GM12878 (cell line): ENCODE data around the gene VCAM1. TPM values are rescaled to one million over a fixed set of nuclear protein-coding genes. Genes with fewer than 3 reads are reported as not detected.
"Not testable (repeated sequence)": the region's sequence is repeated elsewhere in the genome, so short reads cannot be mapped to it uniquely, and the experiment has no call there.

Source experiments
- ATAC-seq: fragments of 200-7000 bp; cut with Tn5 transposase; 3 replicates; pipeline ENCODE4 v1.9.1; 2020; ENCODE audit warnings: mild to moderate bottlenecking, moderate library complexity
- BruUV-seq: library from RNA; stranded (reverse); fragments of 400-500 nt; replicated peaks from 2 replicates; lab custom pipeline; 2021; lab: Mats Ljungman, UMichigan
- CTCF ChIA-PET: fragments of 300-600 bp; sonication (Branson Sonifier 250); formaldehyde crosslinking; extraction: SDS; loops from one replicate; lab custom pipeline; 2021; ENCODE audit warnings: inconsistent platforms; lab: Yijun Ruan, JAX
- POLR2A ChIA-PET: fragments of 350-600 bp; formaldehyde crosslinking; extraction: SDS; loops from one replicate; lab custom pipeline; 2021; ENCODE audit warnings: inconsistent platforms; lab: Charles Lee
- RAD21 ChIA-PET: fragments of 300-600 bp; sonication (Branson Sonifier 250); formaldehyde crosslinking; loops from one replicate; lab custom pipeline; 2023; ENCODE audit warnings: antibody characterized with exemption; ENCODE audit not compliant: unreplicated experiment; lab: Charles Lee
- SMC1A ChIA-PET: fragments of 300-600 bp; sonication (Branson Sonifier 250); formaldehyde crosslinking; loops from one replicate; lab custom pipeline; 2023; ENCODE audit not compliant: unreplicated experiment, uncharacterized antibody; lab: Charles Lee
- DNase-seq: peaks from one replicate; pipeline ENCODE4 v3.0.0-alpha.2; 2011; ENCODE audit warnings: low read depth, low spot score
- FAIRE-seq: peaks from 3 replicates; lab custom pipeline; 2011; peaks lifted over from hg19 to GRCh38; lab: Jason Lieb, UNC
- H2AFZ ChIP-seq: 2 replicates; pipeline ENCODE4 v1.6.0; 2011; ENCODE audit warnings: low read depth, low read length, control low read depth; ENCODE audit not compliant: control insufficient read depth
- H3K27ac ChIP-seq: 2 replicates; pipeline ENCODE4 v1.5.1; 2011; ENCODE audit warnings: control low read depth; ENCODE audit not compliant: control insufficient read depth, insufficient read depth
- H3K27me3 ChIP-seq, 2 experiments: replicated peaks in 1 of 2; 2 replicates each; pipeline versions ENCODE4 v1.6.0 to v1.6.1; 2011; ENCODE audit warnings: low read length in 1 of 2; ENCODE audit not compliant: control insufficient read depth in 2 of 2, insufficient read depth in 2 of 2
- H3K36me3 ChIP-seq, 2 experiments: 2 replicates each; pipeline ENCODE4 v1.5.1; 2011; ENCODE audit warnings: low read length in 1 of 2; ENCODE audit not compliant: control insufficient read depth in 2 of 2, insufficient read depth in 2 of 2
- H3K4me1 ChIP-seq: 2 replicates; pipeline ENCODE4 v1.6.1; 2011; ENCODE audit warnings: mild to moderate bottlenecking, low read length, moderate library complexity, mixed read lengths; ENCODE audit not compliant: control insufficient read depth, insufficient read depth
- H3K4me2 ChIP-seq: 2 replicates; pipeline ENCODE4 v1.6.0; 2011; ENCODE audit warnings: control low read depth; ENCODE audit not compliant: control insufficient read depth, insufficient read depth
- H3K4me3 ChIP-seq: fragments of 200-600 bp; sonication (generic); 2 replicates; pipeline ENCODE4 v1.5.1; 2016
- H3K79me2 ChIP-seq: 2 replicates; pipeline ENCODE4 v1.6.0; 2011; ENCODE audit warnings: low read length; ENCODE audit not compliant: control insufficient read depth, insufficient read depth
- H3K9ac ChIP-seq: 2 replicates; pipeline ENCODE4 v1.8.0; 2011; ENCODE audit warnings: low read length, control low read depth, mixed read lengths; ENCODE audit not compliant: control insufficient read depth, insufficient read depth
- H3K9me3 ChIP-seq: replicated peaks from 3 replicates; pipeline ENCODE4 v1.5.1; 2011; ENCODE audit warnings: mild to moderate bottlenecking, low read length; ENCODE audit not compliant: control insufficient read depth, insufficient read depth
- H4K20me1 ChIP-seq: 2 replicates; pipeline ENCODE4 v1.6.0; 2011; ENCODE audit not compliant: control insufficient read depth, insufficient read depth
- BCL11A ChIP-seq: IDR thresholded peaks from 2 replicates; pipeline ENCODE4 v1.6.1; 2011; ENCODE audit warnings: low read depth, low read length
- MLLT1 ChIP-seq: fragments of 450-650 bp; IDR thresholded peaks from 2 replicates; pipeline ENCODE4 v1.6.1; 2016; ENCODE audit warnings: mild to moderate bottlenecking
- RB1 ChIP-seq: fragments of 450-650 bp; formaldehyde crosslinking; IDR thresholded peaks from 2 replicates; pipeline ENCODE4 v1.6.1; 2017; ENCODE audit warnings: mild to moderate bottlenecking, borderline replicate concordance
- RBBP5 ChIP-seq: fragments of 200-600 bp; sonication (generic); conservative IDR thresholded peaks from 2 replicates; pipeline ENCODE4 v1.6.1; 2016
- YBX1 ChIP-seq: fragments of 450-650 bp; IDR thresholded peaks from 2 replicates; pipeline ENCODE4 v1.6.1; 2016; ENCODE audit warnings: antibody characterized with exemption
- WGBS: methylation state at CpG from one replicate; pipeline ENCODE4 v1.1.6; 2016; ENCODE audit warnings: low lambda C conversion rate; ENCODE audit not compliant: insufficient replicate concordance, insufficient coverage; ENCODE audit errors: missing lambda C conversion rate; 5-methylcytosine and 5-hydroxymethylcytosine counted together
- in situ Hi-C: fragments of 300-500 bp; cut with MboI; formaldehyde crosslinking; loops from 9 replicates; pipeline ENCODE4 v1.14.3; 2018; ENCODE audit warnings: mixed read lengths
- intact Hi-C: fragments of 100-400 bp; cut with micrococcal nuclease; formaldehyde crosslinking; loops from one replicate; pipeline ENCODE4 v1.14.2; 2022; ENCODE audit not compliant: unreplicated experiment
- polyA plus RNA-seq, 11 experiments: library from polyadenylated mRNA; depleted of rRNA in 4 of 11; unstranded in 6 of 11; stranded (reverse) in 5 of 11; fragments of >200 nt; fragmentation: Nextera tagmentation in 4 of 11; fragmentation: Illumina TruSeq in 1 of 11; extraction: Ambion mirVana in 4 of 11; extraction: Trizol in 1 of 11; gene quantifications; 1 replicate in 1 of 11; 2 replicates in 10 of 11; pipeline versions ENCODE4 v1.2.1 to v1.2.3, GENCODE V29; 2011 to 2016; ENCODE audit warnings: inconsistent platforms in 2 of 11, missing spikeins in 2 of 11, low read depth in 1 of 11
- total RNA-seq, 4 experiments: library from RNA; depleted of rRNA in 3 of 4; stranded (reverse); fragments of >200 nt in 3 of 4; fragmentation: Illumina TruSeq in 1 of 4; extraction: Trizol in 1 of 4; gene quantifications; 2 replicates each; pipeline versions ENCODE4 v1.2.1 to v1.2.3, GENCODE V29; 2013 to 2021

Gene VCAM1
- total and polyA plus RNA-seq, 10 of the 15 experiments (the other 5 are each of a cell fraction or from before 2014, with no cell fraction given), result 5.0 to 13.6 (median 7.4) TPM

GRCh38 chr1:100780814-100781213 is 61.3 kb downstream of the VCAM1 start (continued):
- TF ChIP-seq YBX1 (no peak), RB1 (no peak), BCL11A (no peak), MLLT1 (no peak), RBBP5 (no peak)

GRCh38 chr1:100781728-100782127 is 62.2 kb downstream of the VCAM1 start:
- intact Hi-C loops, H3K9me3 ChIP-seq, H4K20me1 ChIP-seq, H2AFZ ChIP-seq, H3K4me2 ChIP-seq, ATAC-seq, H3K9ac ChIP-seq, FAIRE-seq, RAD21 ChIA-PET, H3K27me3 ChIP-seq, H3K27ac ChIP-seq, BruUV-seq, H3K79me2 ChIP-seq, POLR2A ChIA-PET, in situ Hi-C loops, H3K4me1 ChIP-seq, SMC1A ChIA-PET, DNase-seq, H3K4me3 ChIP-seq, H3K36me3 ChIP-seq: not testable (repeated sequence)
- 29% methylated on average over 3 of the region's 3 CpGs for WGBS
- CTCF ChIA-PET, result interaction anchor here (1.7 kb wide), 1 partner anchor 87 kb away, joined by 5 read pairs; no protein-coding TSS in a partner anchor
